Loucy (cell line): Measurements from ENCODE around the gene NLRP3.

Experiments used
- H2AFZ ChIP-seq: fragments of 200-600 bp; sonication (generic); 2 replicates; pipeline ENCODE4 v1.6.0; 2016; ENCODE audit warnings: antibody characterized with exemption, mild to moderate bottlenecking, low read length, moderate library complexity
- H3F3A ChIP-seq: fragments of 200-600 bp; 2 replicates; pipeline ENCODE4 v1.6.0; 2016; ENCODE audit warnings: antibody characterized with exemption, low read depth, mild to moderate bottlenecking
- H3K27me3 ChIP-seq: fragments of 200-600 bp; sonication (generic); 2 replicates; pipeline ENCODE4 v1.6.1; 2014; ENCODE audit warnings: low read length, mild to moderate bottlenecking; ENCODE audit not compliant: insufficient read depth, poor library complexity, severe bottlenecking
- H3K36me3 ChIP-seq: fragments of 200-600 bp; sonication (generic); 2 replicates; pipeline ENCODE4 v1.6.1; 2016; ENCODE audit warnings: low read length; ENCODE audit not compliant: insufficient read depth
- H3K4me1 ChIP-seq: fragments of 200-600 bp; sonication (generic); 2 replicates; pipeline ENCODE4 v1.5.1; 2014; ENCODE audit warnings: low read length, mild to moderate bottlenecking; ENCODE audit not compliant: insufficient read depth, poor library complexity, severe bottlenecking
- H3K4me2 ChIP-seq: fragments of 200-600 bp; sonication (generic); 2 replicates; pipeline ENCODE4 v1.6.0; 2014; ENCODE audit warnings: antibody characterized with exemption, low read length, low read depth, mild to moderate bottlenecking; ENCODE audit not compliant: poor library complexity, severe bottlenecking
- H3K4me3 ChIP-seq: fragments of 200-600 bp; sonication (generic); 2 replicates; pipeline ENCODE4 v1.5.1; 2014; ENCODE audit warnings: low read length, mild to moderate bottlenecking, mixed read lengths; ENCODE audit not compliant: poor library complexity, severe bottlenecking
- H3K79me2 ChIP-seq: fragments of 200-600 bp; sonication (generic); 2 replicates; pipeline ENCODE4 v1.6.1; 2014; ENCODE audit warnings: low read length; ENCODE audit not compliant: insufficient read depth
- H3K9ac ChIP-seq: fragments of 200-600 bp; sonication (generic); 2 replicates; pipeline ENCODE4 v1.6.0; 2014; ENCODE audit warnings: mild to moderate bottlenecking, low read depth, low read length, moderate library complexity; ENCODE audit not compliant: poor library complexity, severe bottlenecking
- H3K9me2 ChIP-seq: fragments of 200-600 bp; sonication (generic); replicated peaks from 2 replicates; pipeline ENCODE4 v1.6.1; 2016; ENCODE audit warnings: low read depth, low read length, mixed read lengths
- H3K9me3 ChIP-seq: fragments of 200-600 bp; sonication (generic); 2 replicates; pipeline ENCODE4 v1.6.1; 2014; ENCODE audit warnings: mild to moderate bottlenecking, antibody characterized with exemption, low read length, low read depth; ENCODE audit not compliant: insufficient read depth
- H4K20me1 ChIP-seq: fragments of 200-600 bp; sonication (generic); 2 replicates; pipeline ENCODE4 v1.6.0; 2014; ENCODE audit warnings: antibody characterized with exemption, low read length, mild to moderate bottlenecking; ENCODE audit not compliant: insufficient read depth, poor library complexity, severe bottlenecking
- EZH2phosphoT487 ChIP-seq: fragments of 200-600 bp; IDR thresholded peaks from 2 replicates; pipeline ENCODE4 v1.6.1; 2018; ENCODE audit warnings: antibody characterized with exemption, mild to moderate bottlenecking, moderate library complexity, borderline replicate concordance
- TF ChIP-seq, protein P1 (sequence below): fragments of 200-600 bp; sonication (generic); conservative IDR thresholded peaks from 2 replicates; pipeline ENCODE4 v1.5.1; 2014; ENCODE audit warnings: mild to moderate bottlenecking, antibody characterized with exemption, low read length

NLRP3 gene

DNA sequence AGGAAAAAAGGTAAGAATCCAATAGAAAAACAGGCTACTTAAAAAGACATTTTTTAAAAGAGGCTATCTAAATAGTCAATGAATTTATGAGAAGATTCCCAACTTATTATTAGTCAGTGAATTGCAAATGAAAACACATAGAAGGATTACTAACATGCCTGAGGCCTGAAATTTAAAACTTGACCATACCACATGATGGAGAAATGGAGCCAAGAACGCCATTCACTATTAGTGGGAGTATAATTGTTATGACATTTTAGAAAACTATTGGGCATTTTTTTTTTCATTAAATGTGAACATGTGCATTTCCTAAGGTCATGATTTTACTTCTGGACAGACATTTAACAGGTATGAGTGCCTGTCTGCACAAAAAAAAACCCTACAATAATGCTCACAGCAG, 66.8 kb downstream of the NLRP3 start:
- TF ChIP-seq EZH2phosphoT487 = no peak
- TF ChIP-seq, protein P1, sequence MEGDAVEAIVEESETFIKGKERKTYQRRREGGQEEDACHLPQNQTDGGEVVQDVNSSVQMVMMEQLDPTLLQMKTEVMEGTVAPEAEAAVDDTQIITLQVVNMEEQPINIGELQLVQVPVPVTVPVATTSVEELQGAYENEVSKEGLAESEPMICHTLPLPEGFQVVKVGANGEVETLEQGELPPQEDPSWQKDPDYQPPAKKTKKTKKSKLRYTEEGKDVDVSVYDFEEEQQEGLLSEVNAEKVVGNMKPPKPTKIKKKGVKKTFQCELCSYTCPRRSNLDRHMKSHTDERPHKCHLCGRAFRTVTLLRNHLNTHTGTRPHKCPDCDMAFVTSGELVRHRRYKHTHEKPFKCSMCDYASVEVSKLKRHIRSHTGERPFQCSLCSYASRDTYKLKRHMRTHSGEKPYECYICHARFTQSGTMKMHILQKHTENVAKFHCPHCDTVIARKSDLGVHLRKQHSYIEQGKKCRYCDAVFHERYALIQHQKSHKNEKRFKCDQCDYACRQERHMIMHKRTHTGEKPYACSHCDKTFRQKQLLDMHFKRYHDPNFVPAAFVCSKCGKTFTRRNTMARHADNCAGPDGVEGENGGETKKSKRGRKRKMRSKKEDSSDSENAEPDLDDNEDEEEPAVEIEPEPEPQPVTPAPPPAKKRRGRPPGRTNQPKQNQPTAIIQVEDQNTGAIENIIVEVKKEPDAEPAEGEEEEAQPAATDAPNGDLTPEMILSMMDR = no peak
- Histone ChIP-seq H3K9me2 (no peaks in the 10 kb centered on the region), H4K20me1 (no peaks in the 10 kb centered on the region), H3K4me3 (no peak overlapping the region), H3K9ac (no peak overlapping the region), H3K79me2 (no peaks in the 10 kb centered on the region), H3K4me2 (no peak overlapping the region), H3K27me3 (no peaks in the 10 kb centered on the region), H3F3A (no peaks in the 10 kb centered on the region), H3K4me1 (no peaks in the 10 kb centered on the region), H3K9me3 (no peaks in the 10 kb centered on the region), H2AFZ (no peak overlapping the region), H3K36me3 (no peaks in the 10 kb centered on the region)

DNA sequence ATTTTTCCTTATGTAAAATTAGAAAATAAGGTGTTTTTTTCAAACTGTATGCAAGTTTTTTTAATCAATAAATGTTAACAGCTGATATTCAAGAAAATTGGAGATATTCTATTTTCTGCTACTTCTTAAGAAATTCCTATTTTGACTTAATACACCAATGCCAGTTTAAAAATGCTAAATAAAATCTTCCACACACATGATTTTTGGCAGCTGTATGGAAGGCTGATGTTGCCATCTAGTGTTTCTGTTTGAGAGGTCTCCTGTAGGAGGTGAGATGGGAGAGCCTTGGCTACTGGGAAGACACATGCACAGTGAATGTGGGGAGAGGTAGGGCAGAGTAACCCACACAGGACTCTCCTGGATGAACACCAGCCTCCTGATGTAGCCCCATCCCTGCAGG, 71.1 kb downstream of the NLRP3 start:
- Histone ChIP-seq H3K4me1 (no peaks in the 10 kb centered on the region), H3K4me2 (no peak overlapping the region), H3K9ac (no peak overlapping the region), H3K9me3 (no peaks in the 10 kb centered on the region), H3K4me3 (no peak overlapping the region), H3K36me3 (no peaks in the 10 kb centered on the region), H3K9me2 (no peaks in the 10 kb centered on the region), H4K20me1 (no peaks in the 10 kb centered on the region), H3F3A (no peaks in the 10 kb centered on the region), H2AFZ (no peak overlapping the region), H3K27me3 (no peaks in the 10 kb centered on the region), H3K79me2 (no peaks in the 10 kb centered on the region)
- TF ChIP-seq, protein P1 = peak; percentile 87
- TF ChIP-seq EZH2phosphoT487 = no peak

DNA sequence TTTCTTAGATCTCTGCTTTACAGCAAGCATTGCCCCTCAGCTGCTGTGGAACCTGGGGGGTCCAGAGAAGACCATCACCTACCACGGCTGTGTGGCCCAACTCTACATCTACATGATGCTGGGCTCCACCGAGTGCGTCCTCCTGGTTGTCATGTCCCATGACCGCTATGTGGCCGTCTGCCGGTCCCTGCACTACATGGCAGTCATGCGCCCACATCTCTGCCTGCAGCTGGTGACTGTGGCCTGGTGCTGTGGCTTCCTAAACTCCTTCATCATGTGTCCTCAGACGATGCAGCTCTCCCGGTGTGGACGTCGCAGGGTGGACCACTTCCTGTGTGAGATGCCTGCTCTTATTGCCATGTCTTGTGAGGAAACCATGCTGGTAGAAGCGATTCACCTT, 75.4 kb downstream of the NLRP3 start:
- TF ChIP-seq EZH2phosphoT487 = no peak
- TF ChIP-seq, protein P1 = no peak
- Histone ChIP-seq H3K4me1 (no peaks in the 10 kb centered on the region), H3K36me3 (no peaks in the 10 kb centered on the region), H3K9ac (no peak overlapping the region), H3F3A (no peaks in the 10 kb centered on the region), H2AFZ (no peak overlapping the region), H3K27me3 (no peaks in the 10 kb centered on the region), H3K79me2 (no peaks in the 10 kb centered on the region), H3K4me3 (no peak overlapping the region), H3K9me2 (no peaks in the 10 kb centered on the region), H4K20me1 (no peaks in the 10 kb centered on the region), H3K4me2 (no peak overlapping the region), H3K9me3 (no peaks in the 10 kb centered on the region)
